ENCODE measurements around the gene SLC36A1.

The SLC36A1 gene

DNA sequence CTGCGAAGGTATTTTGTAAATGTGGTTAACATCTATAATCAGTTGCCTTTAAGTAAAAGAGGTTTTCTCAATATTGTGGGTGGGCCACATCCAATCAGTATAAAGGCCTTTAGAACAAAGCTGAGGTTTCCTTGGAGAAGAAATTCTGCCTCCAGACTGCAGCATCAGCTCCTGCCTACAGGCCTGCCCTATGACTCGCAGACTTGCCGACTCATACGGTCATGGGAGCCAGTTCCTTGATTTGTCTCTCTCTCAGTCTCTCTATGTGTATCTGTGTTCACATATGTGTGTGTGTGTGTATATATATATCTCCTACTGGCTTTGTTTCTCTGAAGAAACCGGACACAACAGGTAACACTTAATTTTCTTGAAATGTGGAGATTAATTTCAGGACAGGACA is 45.3 kb downstream of the SLC36A1 start:
- H3K36me3 ChIP-seq (ENCODE audit: insufficient read depth, low read length) = peaks cover 17% of the 10 kb centered on the region
- H4K20me1 ChIP-seq (ENCODE audit: insufficient read depth, low read length) = no peaks in the 10 kb centered on the region
- H3K4me2 ChIP-seq (ENCODE audit: insufficient read depth, low read length) = no peak overlapping the region
- DNase-seq = no peak
- no peaks in the 10 kb centered on the region for H3K4me1 ChIP-seq (ENCODE audit: insufficient read depth, low read length)
- H3K9me3 ChIP-seq (ENCODE audit: insufficient read depth, low read length, severe bottlenecking) = no peaks in the 10 kb centered on the region
- TF ChIP-seq EZH2 (IDR thresholded peaks at IDR 0.05; ENCODE audit: borderline replicate concordance, low read depth, low read length, severe bottlenecking) = no peak
- TF ChIP-seq, protein P1, sequence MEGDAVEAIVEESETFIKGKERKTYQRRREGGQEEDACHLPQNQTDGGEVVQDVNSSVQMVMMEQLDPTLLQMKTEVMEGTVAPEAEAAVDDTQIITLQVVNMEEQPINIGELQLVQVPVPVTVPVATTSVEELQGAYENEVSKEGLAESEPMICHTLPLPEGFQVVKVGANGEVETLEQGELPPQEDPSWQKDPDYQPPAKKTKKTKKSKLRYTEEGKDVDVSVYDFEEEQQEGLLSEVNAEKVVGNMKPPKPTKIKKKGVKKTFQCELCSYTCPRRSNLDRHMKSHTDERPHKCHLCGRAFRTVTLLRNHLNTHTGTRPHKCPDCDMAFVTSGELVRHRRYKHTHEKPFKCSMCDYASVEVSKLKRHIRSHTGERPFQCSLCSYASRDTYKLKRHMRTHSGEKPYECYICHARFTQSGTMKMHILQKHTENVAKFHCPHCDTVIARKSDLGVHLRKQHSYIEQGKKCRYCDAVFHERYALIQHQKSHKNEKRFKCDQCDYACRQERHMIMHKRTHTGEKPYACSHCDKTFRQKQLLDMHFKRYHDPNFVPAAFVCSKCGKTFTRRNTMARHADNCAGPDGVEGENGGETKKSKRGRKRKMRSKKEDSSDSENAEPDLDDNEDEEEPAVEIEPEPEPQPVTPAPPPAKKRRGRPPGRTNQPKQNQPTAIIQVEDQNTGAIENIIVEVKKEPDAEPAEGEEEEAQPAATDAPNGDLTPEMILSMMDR (IDR thresholded peaks at IDR 0.05; ENCODE audit: borderline replicate concordance, extremely low read depth, low read length, poor library complexity, severe bottlenecking) = no peak
- no peak for ATAC-seq (ENCODE audit: insufficient read depth, low read depth)
- no peaks in the 10 kb centered on the region for H3K27me3 ChIP-seq (ENCODE audit: insufficient read depth, low read length, poor library complexity)
- H3K27ac ChIP-seq (ENCODE audit: low read length) = no peak overlapping the region
- no peaks in the 10 kb centered on the region for H3K79me2 ChIP-seq (ENCODE audit: insufficient read depth, low read length)
- H3K9ac ChIP-seq (ENCODE audit: low read depth, low read length) = no peak overlapping the region
- H2AFZ ChIP-seq (ENCODE audit: low read depth, low read length) = no peak overlapping the region
- H3K4me3 ChIP-seq (ENCODE audit: low read depth in 1 of 2, low read length in 2 of 2) = no peak overlapping the region

DNA sequence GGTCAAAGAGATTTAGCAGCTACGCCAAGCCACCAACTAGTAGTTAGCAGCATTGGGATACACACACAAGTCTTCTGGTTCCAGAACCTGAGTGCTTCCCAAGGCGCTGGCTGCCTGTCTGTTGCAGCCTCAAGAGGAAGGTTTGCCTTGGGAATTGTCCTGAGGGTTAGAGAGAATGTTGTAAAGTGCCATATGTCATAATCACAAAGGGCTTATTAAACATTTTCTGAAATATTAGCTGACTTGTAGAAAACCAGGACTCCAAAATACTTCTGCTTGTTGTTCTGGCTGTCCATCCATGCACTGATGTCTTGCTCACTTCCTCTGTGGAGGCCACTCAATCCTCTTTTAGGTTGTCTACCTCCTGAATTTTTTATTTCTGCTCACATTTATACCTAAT is 46.3 kb downstream of the SLC36A1 start:
- Histone ChIP-seq H3K4me2 (ENCODE audit: insufficient read depth, low read length) (no peak overlapping the region), H3K36me3 (ENCODE audit: insufficient read depth, low read length) (peaks cover 11% of the 10 kb centered on the region; the same call in 1 of the 2 replicates), H3K27me3 (ENCODE audit: insufficient read depth, low read length, poor library complexity) (no peaks in the 10 kb centered on the region), H2AFZ (ENCODE audit: low read depth, low read length) (no peak overlapping the region), H3K9me3 (ENCODE audit: insufficient read depth, low read length, severe bottlenecking) (no peaks in the 10 kb centered on the region), H3K4me3 (ENCODE audit: low read depth in 1 of 2, low read length in 2 of 2) (no peak overlapping the region), H3K79me2 (ENCODE audit: insufficient read depth, low read length) (no peaks in the 10 kb centered on the region), H4K20me1 (ENCODE audit: insufficient read depth, low read length) (no peaks in the 10 kb centered on the region), H3K27ac (ENCODE audit: low read length) (no peak overlapping the region), H3K4me1 (ENCODE audit: insufficient read depth, low read length) (no peaks in the 10 kb centered on the region), H3K9ac (ENCODE audit: low read depth, low read length) (no peak overlapping the region)
- TF ChIP-seq, protein P1 (IDR thresholded peaks at IDR 0.05; ENCODE audit: borderline replicate concordance, extremely low read depth, low read length, poor library complexity, severe bottlenecking) = no peak
- TF ChIP-seq EZH2 (IDR thresholded peaks at IDR 0.05; ENCODE audit: borderline replicate concordance, low read depth, low read length, severe bottlenecking) = no peak
- ATAC-seq (ENCODE audit: insufficient read depth, low read depth) (no peak), DNase-seq (no peak)

DNA sequence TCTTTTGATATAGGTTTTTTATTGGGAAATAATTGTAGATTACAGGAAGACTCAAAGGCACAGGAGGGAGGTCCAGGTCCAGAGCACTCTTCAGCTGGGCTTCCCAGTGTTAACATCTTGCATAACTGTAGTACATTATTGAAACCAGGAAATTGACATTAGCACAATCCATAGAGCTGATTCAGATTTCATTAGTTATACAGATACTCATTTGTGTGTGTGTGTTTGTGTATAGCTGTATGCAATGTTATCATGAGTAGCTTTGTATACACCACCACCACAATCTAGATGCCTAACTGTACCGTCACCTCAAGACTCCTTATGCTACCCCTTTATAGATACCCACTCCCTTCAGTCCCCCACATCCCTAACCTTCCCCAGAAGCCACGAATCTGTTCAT is 47.9 kb downstream of the SLC36A1 start:
- TF ChIP-seq, protein P1 (IDR thresholded peaks at IDR 0.05; ENCODE audit: borderline replicate concordance, extremely low read depth, low read length, poor library complexity, severe bottlenecking) = no peak
- no peak for TF ChIP-seq EZH2 (IDR thresholded peaks at IDR 0.05; ENCODE audit: borderline replicate concordance, low read depth, low read length, severe bottlenecking)
- Histone ChIP-seq H3K4me3 (ENCODE audit: low read depth in 1 of 2, low read length in 2 of 2) (no peak overlapping the region), H3K4me2 (ENCODE audit: insufficient read depth, low read length) (no peak overlapping the region), H3K9ac (ENCODE audit: low read depth, low read length) (no peak overlapping the region), H3K4me1 (ENCODE audit: insufficient read depth, low read length) (no peaks in the 10 kb centered on the region), H3K27me3 (ENCODE audit: insufficient read depth, low read length, poor library complexity) (no peaks in the 10 kb centered on the region), H4K20me1 (ENCODE audit: insufficient read depth, low read length) (no peaks in the 10 kb centered on the region), H3K27ac (ENCODE audit: low read length) (no peak overlapping the region), H3K79me2 (ENCODE audit: insufficient read depth, low read length) (no peaks in the 10 kb centered on the region), H2AFZ (ENCODE audit: low read depth, low read length) (no peak overlapping the region), H3K9me3 (ENCODE audit: insufficient read depth, low read length, severe bottlenecking) (no peaks in the 10 kb centered on the region), H3K36me3 (ENCODE audit: insufficient read depth, low read length) (no peaks in the 10 kb centered on the region)
- DNase-seq (no peak), ATAC-seq (ENCODE audit: insufficient read depth, low read depth) (no peak)

DNA sequence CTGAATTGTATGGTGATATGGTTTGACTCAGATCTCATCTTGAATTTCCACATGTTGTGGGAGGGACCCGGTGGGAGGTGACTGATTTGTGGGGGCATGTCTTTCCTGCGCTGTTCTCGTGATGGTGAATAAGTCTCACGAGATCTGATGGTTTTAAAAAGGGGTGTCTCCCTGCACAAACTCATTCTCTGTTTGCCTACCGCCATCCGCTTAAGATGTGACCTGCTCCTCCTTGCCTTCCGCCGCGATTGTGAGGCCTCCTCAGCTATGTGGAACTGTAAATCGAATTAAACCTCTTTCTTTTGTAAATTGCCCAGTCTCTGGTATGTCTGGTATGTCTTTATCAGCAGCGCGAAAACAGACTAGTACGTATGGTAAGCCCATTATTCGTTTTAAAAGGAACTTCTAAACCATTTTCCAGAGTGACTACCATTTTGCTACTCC is 48.7 kb downstream of the SLC36A1 start:
- no peaks in the 10 kb centered on the region for H3K79me2 ChIP-seq (ENCODE audit: insufficient read depth, low read length)
- no peak overlapping the region for H3K9ac ChIP-seq (ENCODE audit: low read depth, low read length)
- no peak overlapping the region for H3K27ac ChIP-seq (ENCODE audit: low read length)
- DNase-seq = no peak
- TF ChIP-seq, protein P1 (IDR thresholded peaks at IDR 0.05; ENCODE audit: borderline replicate concordance, extremely low read depth, low read length, poor library complexity, severe bottlenecking) = no peak
- no peak overlapping the region for H3K4me3 ChIP-seq (ENCODE audit: low read depth in 1 of 2, low read length in 2 of 2)
- H3K27me3 ChIP-seq (ENCODE audit: insufficient read depth, low read length, poor library complexity) = no peaks in the 10 kb centered on the region
- no peaks in the 10 kb centered on the region for H3K9me3 ChIP-seq (ENCODE audit: insufficient read depth, low read length, severe bottlenecking)
- no peaks in the 10 kb centered on the region for H3K4me1 ChIP-seq (ENCODE audit: insufficient read depth, low read length)
- no peak for ATAC-seq (ENCODE audit: insufficient read depth, low read depth)
- no peak overlapping the region for H3K4me2 ChIP-seq (ENCODE audit: insufficient read depth, low read length)
- H2AFZ ChIP-seq (ENCODE audit: low read depth, low read length) = no peak overlapping the region
- H4K20me1 ChIP-seq (ENCODE audit: insufficient read depth, low read length) = no peaks in the 10 kb centered on the region
- no peaks in the 10 kb centered on the region for H3K36me3 ChIP-seq (ENCODE audit: insufficient read depth, low read length)

All from DND-41 (cell line).